Measurements from ENCODE around the gene PGA4.

The PGA4 gene

GRCh38 chr11:61272731-61273130 lies 50.6 kb downstream of the PGA4 start:
- TF ChIP-seq ARNTL (CRISPR knock-in tag; IDR thresholded peaks at IDR 0.05; ENCODE audit: borderline replicate concordance, low read depth) (no peak), RARB (CRISPR knock-in tag; IDR thresholded peaks at IDR 0.05) (no peak), TOX (CRISPR knock-in tag; IDR thresholded peaks at IDR 0.05; ENCODE audit: borderline replicate concordance) (no peak), CSRNP3 (CRISPR knock-in tag; IDR thresholded peaks at IDR 0.05) (no peak), PATZ1 (CRISPR knock-in tag; IDR thresholded peaks at IDR 0.05; ENCODE audit: borderline replicate concordance) (no peak), ZFP30 (CRISPR knock-in tag; IDR thresholded peaks at IDR 0.05) (no peak), TCF4 (CRISPR knock-in tag; IDR thresholded peaks at IDR 0.05; ENCODE audit: borderline replicate concordance) (no peak), ZNF70 (CRISPR knock-in tag; IDR thresholded peaks at IDR 0.05) (no peak), ESRRG (CRISPR knock-in tag; IDR thresholded peaks at IDR 0.05) (no peak), POU6F1 (CRISPR knock-in tag; IDR thresholded peaks at IDR 0.05; ENCODE audit: borderline replicate concordance, low read depth) (no peak), TSHZ2 (CRISPR knock-in tag; IDR thresholded peaks at IDR 0.05) (no peak), ZFP3 (CRISPR knock-in tag; IDR thresholded peaks at IDR 0.05) (no peak), SNAI2 (CRISPR knock-in tag; IDR thresholded peaks at IDR 0.05) (no peak), BACH2 (CRISPR knock-in tag; IDR thresholded peaks at IDR 0.05; ENCODE audit: borderline replicate concordance) (no peak)
- ATAC-seq, result no peak

GRCh38 chr11:61273178-61274078 lies 51.3 kb downstream of the PGA4 start:
- TF ChIP-seq BACH2 (CRISPR knock-in tag; IDR thresholded peaks at IDR 0.05; ENCODE audit: borderline replicate concordance) (no peak), TSHZ2 (CRISPR knock-in tag; IDR thresholded peaks at IDR 0.05) (no peak), SNAI2 (CRISPR knock-in tag; IDR thresholded peaks at IDR 0.05) (no peak), ZNF70 (CRISPR knock-in tag; IDR thresholded peaks at IDR 0.05) (no peak), TCF4 (CRISPR knock-in tag; IDR thresholded peaks at IDR 0.05; ENCODE audit: borderline replicate concordance) (no peak)
- no peak for ATAC-seq

- ATAC-seq, result no peak
- TF ChIP-seq ZNF70 (CRISPR knock-in tag; IDR thresholded peaks at IDR 0.05), result no peak
- no peak for TF ChIP-seq ISL1 (CRISPR knock-in tag; IDR thresholded peaks at IDR 0.05)
- TF ChIP-seq ZNF565 (CRISPR knock-in tag; conservative IDR thresholded peaks at IDR 0.05; ENCODE audit: low read depth), result no peak
- no peak for TF ChIP-seq ESRRG (CRISPR knock-in tag; IDR thresholded peaks at IDR 0.05)
- no peak for TF ChIP-seq CSDC2 (CRISPR knock-in tag; IDR thresholded peaks at IDR 0.05)
- TF ChIP-seq PPARA (CRISPR knock-in tag; IDR thresholded peaks at IDR 0.05; ENCODE audit: borderline replicate concordance), result no peak
- TF ChIP-seq CSRNP3 (CRISPR knock-in tag; IDR thresholded peaks at IDR 0.05), result no peak
- TF ChIP-seq ARNTL (CRISPR knock-in tag; IDR thresholded peaks at IDR 0.05; ENCODE audit: borderline replicate concordance, low read depth), result no peak
- TF ChIP-seq POU6F1 (CRISPR knock-in tag; IDR thresholded peaks at IDR 0.05; ENCODE audit: borderline replicate concordance, low read depth), result no peak
- no peak for TF ChIP-seq OSR1 (CRISPR knock-in tag; IDR thresholded peaks at IDR 0.05)
- TF ChIP-seq RARB (CRISPR knock-in tag; IDR thresholded peaks at IDR 0.05), result no peak
- no peak for TF ChIP-seq SNAI2 (CRISPR knock-in tag; IDR thresholded peaks at IDR 0.05)
Observed at GRCh38 chr11:61274084-61274483, 51.9 kb downstream of the PGA4 start.
